Stromal cell of bone marrow (primary cell): ENCODE results near the gene EMILIN2.

Experiments used
- DNase-seq: peaks from one replicate; pipeline ENCODE4 v3.0.0-alpha.2; 2012; ENCODE audit warnings: low read depth

Gene EMILIN2

DNA sequence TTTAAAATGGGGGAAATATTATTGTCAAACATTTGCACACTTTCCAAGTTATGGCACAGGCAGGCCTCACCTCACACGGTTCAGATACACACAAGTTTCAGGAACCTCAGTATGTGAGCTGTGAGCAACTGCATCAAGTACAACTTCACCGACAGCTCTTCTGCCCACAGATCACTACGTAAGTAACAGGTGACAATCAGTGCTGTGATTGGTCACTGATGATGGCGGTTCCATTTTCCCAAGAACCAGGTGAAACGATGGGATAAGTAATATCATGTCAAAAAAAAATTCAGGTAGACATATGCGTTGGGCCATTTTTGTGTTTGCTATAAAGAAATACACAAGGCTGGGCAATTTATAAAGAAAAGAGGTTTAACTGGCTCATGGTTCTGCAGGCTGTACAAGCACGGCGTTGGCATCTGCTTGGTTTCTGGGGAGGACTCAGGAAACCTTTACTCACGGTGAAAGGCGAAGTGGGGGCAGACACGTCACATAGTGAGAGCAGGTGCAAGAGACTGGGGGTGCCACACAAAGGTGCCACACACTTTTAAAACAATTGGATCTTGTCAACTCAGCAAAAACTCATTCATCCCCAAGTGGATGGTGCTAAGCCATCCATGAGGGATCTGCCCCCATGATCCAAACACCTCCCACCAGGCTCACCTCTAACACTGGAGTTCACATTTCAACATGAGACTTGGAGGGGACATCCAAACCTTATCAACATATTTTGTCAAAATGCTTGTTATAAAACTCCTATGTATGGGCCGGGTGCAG is 108.3 kb downstream of the EMILIN2 start:
- no peak for DNase-seq

DNA sequence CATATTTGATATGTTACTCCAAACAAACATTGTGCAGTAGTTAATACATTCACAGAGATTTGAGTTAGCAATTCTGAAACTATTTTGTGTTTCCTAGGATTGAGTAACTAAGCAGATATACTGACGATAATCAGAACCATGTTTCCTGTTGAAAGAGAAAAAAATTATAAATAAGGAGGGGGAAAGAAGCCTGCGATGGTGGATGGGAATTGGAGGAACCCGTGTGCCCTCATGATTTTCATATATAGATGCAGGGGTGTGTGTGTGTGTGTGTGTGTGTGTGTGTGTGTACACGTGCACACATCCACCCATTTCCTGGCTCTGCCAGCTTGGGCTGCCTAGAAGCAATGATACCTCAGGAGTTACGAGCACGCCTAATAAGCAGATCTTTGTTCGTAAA is 109.2 kb downstream of the EMILIN2 start:
- no peak for DNase-seq

DNA sequence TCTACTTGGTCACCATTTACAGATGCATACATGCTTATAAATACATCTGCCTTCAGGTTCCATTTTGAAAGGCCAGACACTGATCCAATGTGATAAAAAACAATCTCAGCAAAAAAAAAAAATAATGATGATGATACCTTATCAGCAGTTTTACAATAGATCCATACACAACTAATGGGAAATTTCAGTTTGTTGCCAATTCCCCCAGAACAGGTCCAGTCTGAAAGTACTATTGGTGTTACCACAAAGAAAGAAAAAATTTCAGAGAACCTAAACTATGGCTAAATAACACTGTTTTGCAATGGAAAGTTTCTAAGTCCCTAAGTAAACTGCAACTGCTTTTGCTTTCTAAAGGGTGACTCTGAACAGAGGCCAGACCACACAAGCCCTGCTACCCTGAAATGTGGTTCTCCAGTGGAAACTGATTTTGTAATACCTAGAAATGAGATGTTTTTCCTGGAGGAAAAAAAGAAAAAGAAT is 112.1 kb downstream of the EMILIN2 start:
- DNase-seq = peak; percentile 84

- no peak for DNase-seq
These were observed 112.5 kb downstream of the EMILIN2 start for GRCh38 chr18:2959341-2959740.

- no peak for DNase-seq
These were observed 114.3 kb downstream of the EMILIN2 start for GRCh38 chr18:2960983-2961696.

- DNase-seq = peak; percentile 72
These were observed 115.0 kb downstream of the EMILIN2 start for GRCh38 chr18:2961821-2962220.

DNA sequence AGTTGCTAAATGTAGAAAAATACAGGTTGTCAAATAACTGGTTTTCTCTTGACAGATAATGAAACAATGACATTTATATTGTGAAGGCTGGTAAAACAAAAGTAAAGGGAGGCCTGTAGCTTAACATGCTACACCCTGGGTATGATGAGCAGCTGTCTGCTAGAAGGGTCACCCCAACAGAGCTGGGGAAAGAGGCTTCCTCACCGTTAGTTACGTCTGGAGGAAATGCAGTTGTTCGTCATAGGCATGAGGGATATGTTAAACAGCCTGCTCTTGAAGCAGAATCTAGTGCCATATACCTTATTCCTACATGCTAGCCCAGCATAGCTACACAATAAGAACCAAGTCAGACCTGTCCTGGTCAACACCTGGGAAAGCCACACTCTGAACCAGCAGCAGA is 116.2 kb downstream of the EMILIN2 start:
- DNase-seq = no peak

DNA sequence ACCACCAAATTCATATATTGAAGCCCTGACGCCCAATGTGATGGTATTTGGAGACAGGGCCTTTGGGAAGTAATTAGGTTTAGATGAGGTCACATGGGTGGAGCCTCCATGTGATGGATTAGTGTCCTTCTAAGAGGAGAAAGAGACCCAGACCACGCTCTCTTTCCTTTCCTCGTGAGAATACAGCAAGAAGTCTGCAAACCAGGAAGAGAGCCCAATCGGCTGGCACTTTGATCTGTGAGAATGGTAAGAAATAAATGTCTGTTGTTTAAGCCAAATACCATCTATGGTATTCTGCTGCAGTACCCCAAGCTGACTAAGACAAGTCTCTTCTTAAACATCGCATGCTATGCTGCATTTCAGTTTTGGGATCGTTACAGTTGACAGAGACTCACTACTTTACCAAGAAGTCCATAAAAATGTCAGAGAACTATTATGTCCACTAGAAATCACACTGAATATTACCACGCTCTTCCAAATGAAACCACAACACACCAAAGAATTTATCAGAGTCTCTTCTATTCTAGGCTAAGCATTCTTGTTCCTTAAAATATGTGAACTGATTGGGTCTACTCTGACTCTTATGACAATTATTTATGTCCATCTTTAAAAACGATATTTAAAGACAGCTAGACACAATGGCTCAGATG is 117.7 kb downstream of the EMILIN2 start:
- no peak for DNase-seq
